Measurements from ENCODE around the gene ERBB4. TPM values are rescaled to one million over a fixed set of nuclear protein-coding genes. Genes with fewer than 3 reads are reported as not detected.

The ERBB4 gene
- total RNA-seq, 1 experiment from 2014 or later: 0.04 TPM

DNA sequence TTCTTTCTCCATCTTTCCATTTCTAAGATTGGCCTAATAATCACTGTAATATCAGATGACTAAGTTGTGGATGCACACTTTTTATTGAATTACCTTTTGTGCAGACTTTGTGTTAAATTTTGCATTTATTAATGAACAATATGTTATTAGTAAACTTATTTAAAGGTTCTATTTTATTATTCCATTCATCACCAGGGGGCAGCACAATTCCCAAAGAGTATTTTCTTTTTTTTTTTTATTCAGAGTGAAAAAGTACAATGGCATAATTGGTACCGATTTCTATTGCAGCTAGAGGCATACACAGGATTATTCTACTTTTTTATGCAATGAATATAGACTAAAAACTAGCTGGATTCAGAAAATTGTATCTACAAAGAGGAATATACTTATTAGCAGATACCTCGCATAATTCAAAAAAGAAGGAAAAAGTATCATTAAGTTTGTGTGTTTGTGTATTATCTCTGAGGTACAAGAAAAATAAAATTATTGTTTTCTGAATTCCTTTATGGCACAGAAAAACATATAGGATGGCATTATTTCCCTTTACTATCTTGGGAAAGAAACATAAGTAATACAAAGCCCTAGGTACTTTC is 390.6 kb downstream of the ERBB4 start:
- Histone ChIP-seq H2AK5ac (ENCODE audit: insufficient read length, low read length) (no peak overlapping the region), H2BK5ac (ENCODE audit: insufficient read length, low read length) (no peak overlapping the region), H3K4ac (ENCODE audit: low read depth, low read length) (no peak overlapping the region), H3K79me2 (ENCODE audit: insufficient read depth, low read length) (no peaks in the 10 kb centered on the region), H2BK15ac (ENCODE audit: low read depth, low read length) (no peak overlapping the region), H3K4me2 (ENCODE audit: insufficient read depth, insufficient read length, low read length) (no peak overlapping the region), H3K56ac (ENCODE audit: insufficient read length, low read depth, low read length) (no peak overlapping the region), H3K79me1 (ENCODE audit: insufficient read depth, low read depth, low read length, poor library complexity, severe bottlenecking) (no peaks in the 10 kb centered on the region), H2BK20ac (ENCODE audit: low read depth, low read length, poor library complexity, severe bottlenecking) (no peak overlapping the region), H2BK120ac (ENCODE audit: low read depth, low read length, poor library complexity, severe bottlenecking) (no peak overlapping the region), H3K23ac (ENCODE audit: insufficient read length, low read depth, low read length) (no peak overlapping the region), H3T11ph (ENCODE audit: low read length) (no peak overlapping the region), H3K18ac (ENCODE audit: insufficient read length, low read depth, low read length) (no peak overlapping the region), H3K9me3 (ENCODE audit: control insufficient read depth, low read depth, low read length) (no peaks in the 10 kb centered on the region), H3K27me3 (ENCODE audit: insufficient read depth, low read length) (no peaks in the 10 kb centered on the region), H2AFZ (ENCODE audit: low read length) (no peak overlapping the region), H4K91ac (ENCODE audit: insufficient read length, low read depth, low read length) (no peak overlapping the region), H3K4me1 (ENCODE audit: insufficient read depth, low read length) (no peaks in the 10 kb centered on the region), H4K8ac (replicated peaks; ENCODE audit: insufficient read length, low read depth, low read length) (no peak overlapping the region), H3K14ac (ENCODE audit: insufficient read depth, low read length) (no peak overlapping the region), H4K20me1 (ENCODE audit: control insufficient read depth, insufficient read depth, insufficient read length) (no peaks in the 10 kb centered on the region), H4K5ac (ENCODE audit: insufficient read length, low read depth, low read length) (no peak overlapping the region), H3K23me2 (ENCODE audit: insufficient read length, low read depth, low read length, poor library complexity, severe bottlenecking) (no peaks in the 10 kb centered on the region), H2BK12ac (ENCODE audit: insufficient read length, low read depth, low read length) (no peak overlapping the region), H3K9ac (ENCODE audit: extremely low read depth, insufficient read length, low read length) (no peak overlapping the region), H3K27ac (ENCODE audit: insufficient read length, low read depth, low read length) (no peak overlapping the region)
- H3K27ac Mint-ChIP-seq: no peak overlapping the region
- WGBS (ENCODE audit: extremely low coverage, insufficient read length, low lambda C conversion rate): no CpG with 5 or more reads among the region's 2 CpGs
- H3K9me3 Mint-ChIP-seq: no peaks in the 10 kb centered on the region
- DNase-seq: no peak
- H3K4me1 Mint-ChIP-seq: no peaks in the 10 kb centered on the region
- no peaks in the 10 kb centered on the region for H3K36me3 Mint-ChIP-seq (ENCODE audit: insufficient read depth in 1 of 3, low read depth in 3 of 3)
- TF ChIP-seq, protein P1, sequence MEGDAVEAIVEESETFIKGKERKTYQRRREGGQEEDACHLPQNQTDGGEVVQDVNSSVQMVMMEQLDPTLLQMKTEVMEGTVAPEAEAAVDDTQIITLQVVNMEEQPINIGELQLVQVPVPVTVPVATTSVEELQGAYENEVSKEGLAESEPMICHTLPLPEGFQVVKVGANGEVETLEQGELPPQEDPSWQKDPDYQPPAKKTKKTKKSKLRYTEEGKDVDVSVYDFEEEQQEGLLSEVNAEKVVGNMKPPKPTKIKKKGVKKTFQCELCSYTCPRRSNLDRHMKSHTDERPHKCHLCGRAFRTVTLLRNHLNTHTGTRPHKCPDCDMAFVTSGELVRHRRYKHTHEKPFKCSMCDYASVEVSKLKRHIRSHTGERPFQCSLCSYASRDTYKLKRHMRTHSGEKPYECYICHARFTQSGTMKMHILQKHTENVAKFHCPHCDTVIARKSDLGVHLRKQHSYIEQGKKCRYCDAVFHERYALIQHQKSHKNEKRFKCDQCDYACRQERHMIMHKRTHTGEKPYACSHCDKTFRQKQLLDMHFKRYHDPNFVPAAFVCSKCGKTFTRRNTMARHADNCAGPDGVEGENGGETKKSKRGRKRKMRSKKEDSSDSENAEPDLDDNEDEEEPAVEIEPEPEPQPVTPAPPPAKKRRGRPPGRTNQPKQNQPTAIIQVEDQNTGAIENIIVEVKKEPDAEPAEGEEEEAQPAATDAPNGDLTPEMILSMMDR (conservative IDR thresholded peaks at IDR 0.05): peak; percentile 66
- H3K4me3 Mint-ChIP-seq: no peak overlapping the region
- H3K27me3 Mint-ChIP-seq (ENCODE audit: low read depth): no peaks in the 10 kb centered on the region

Measured in H9 (cell line).